DMS114 treated with DMSO at 0.1 percent for 48 hours (cell line): ENCODE data around the gene POFUT1.
"Not testable (repeated sequence)": the region's sequence is repeated elsewhere in the genome, so short reads cannot be mapped to it uniquely, and the experiment has no call there.

Experiments used
- DNase-seq: peaks from one replicate; lab custom pipeline; 2025; ENCODE audit not compliant: unreplicated experiment; lab: John Stamatoyannopoulos, UW

The POFUT1 gene

GRCh38 chr20:32271620-32272019 lies 63.9 kb downstream of the POFUT1 start:
- no peak for DNase-seq

GRCh38 chr20:32274359-32274758 lies 66.7 kb downstream of the POFUT1 start:
- no peak for DNase-seq

DNA sequence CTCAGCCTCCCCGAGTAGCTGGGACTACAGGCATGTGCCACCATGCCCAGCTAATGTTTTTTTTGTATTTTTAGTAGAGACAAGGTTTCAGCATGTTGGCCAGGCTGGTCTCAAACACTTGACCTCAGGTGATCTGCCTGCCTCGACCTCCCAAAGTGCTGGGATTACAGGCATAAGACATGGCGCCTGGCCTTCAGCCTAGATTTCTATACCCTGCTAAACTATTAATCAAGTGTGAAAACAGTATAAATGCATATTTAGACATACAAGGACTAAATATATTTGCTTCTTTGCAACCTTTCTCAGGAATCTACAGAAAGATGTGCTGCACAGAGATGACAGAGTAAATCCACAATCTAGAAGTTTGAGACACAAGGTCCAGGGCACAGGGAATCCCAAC lies 67.5 kb downstream of the POFUT1 start:
- not testable (repeated sequence) for DNase-seq

DNA sequence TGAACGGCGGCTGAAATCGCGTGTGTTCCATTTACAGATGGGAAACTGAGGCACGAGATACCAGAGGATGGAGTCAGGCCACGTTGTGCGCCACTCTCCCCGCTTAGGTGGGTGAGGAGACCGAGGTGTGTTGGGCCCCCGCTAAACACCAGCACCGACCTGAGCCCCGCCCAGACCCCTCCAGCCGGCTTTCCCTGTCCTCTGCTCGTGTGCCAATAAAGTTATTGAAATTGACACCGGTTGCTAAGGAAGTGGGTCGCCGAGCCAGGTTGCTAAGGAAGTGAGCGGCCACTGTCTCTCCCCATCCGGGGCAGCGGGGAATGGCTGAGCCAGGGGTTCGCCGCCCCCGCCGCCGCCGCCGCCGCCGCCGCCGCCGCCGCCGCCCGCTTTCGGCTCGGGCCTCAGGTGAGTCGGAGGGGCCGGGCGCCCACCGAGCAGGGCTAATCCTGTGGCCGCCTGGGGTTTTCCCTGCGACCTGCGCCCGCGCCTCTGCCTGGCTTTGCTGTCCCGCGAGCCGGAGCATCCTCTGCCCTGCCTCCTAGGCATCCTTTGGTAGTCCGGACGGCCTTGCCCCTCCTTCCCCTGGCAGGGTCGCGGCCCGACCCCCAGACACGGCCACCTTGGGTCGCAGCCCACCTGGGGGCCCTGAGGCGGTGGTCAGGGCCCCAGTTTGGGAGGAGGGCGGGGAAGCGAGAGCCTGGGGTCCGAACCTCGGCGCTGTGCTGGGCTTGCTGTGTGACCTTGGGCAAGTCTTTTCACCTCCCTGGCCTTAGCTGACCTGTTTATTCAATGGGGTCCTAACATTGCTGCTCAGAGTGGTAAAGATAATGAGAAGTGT lies 69.9 kb downstream of the POFUT1 start, which contains the start of gene KIF3B:
KIF3B (plus strand) TSS at position 291 of the 838 bp plus-strand sequence. CDS start 32,127 bp downstream, outside the sequence.
- peak; percentile 80 for DNase-seq

DNA sequence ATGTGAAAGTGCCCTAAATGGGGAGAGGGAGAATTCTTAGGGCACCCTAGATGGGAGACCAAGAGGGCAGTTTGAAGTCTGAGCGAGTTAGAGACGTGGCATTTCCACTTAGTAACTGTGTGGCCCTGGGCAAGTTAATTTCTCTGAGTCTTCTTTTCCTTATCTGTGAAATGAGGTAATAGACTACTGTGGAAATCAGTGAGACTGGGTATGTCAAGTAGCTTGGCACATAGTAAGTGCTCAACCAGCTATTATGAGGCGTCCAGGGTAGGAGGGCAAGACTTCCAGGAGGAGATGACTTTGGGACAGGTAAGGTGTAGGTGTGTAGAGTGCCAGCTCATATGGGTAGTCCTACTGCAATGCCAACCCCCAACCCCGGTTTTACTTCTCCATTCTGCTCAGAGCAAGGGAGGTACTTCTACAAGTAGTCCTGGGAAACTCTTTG lies 70.5 kb downstream of the POFUT1 start:
- DNase-seq, result no peak

DNA sequence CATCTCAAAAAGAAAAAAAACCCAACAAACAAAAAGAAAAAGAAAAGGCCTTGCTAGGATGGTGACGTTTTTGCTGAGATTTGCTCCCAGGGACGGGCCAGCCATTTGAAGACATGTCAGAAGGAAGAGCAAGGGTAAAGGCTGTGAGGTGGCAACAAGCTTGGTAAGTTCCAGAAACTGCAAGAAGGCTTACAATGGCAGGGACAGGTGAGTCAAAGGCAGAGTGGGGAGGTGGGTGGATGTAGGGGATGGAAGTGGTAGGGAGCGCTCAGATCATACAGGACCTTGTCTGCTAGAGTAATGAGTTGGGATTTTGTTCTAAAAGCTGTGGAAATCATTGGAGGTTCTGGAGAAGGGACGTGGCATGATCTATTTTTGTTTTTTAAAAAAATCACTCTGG lies 74.0 kb downstream of the POFUT1 start:
- DNase-seq, result no peak

DNA sequence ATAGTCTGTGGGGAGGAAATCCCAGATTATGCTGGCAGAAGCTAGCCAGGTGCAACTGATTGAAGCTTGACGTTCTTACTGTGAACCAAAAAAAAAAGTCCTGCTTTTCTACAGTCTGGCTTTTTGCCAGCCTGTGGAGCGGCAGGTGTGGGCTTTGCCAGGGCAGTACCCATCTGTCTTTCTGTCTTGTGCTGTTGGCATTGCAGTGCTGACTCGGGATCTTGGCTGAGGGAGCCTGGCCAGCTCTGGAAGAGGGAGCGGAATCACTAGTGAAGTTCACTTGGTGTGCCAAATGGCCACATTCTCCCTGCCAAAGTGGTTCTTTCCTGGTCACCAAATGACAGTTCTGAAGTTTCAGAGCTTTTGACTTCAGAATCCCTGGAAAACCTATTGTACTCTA lies 74.8 kb downstream of the POFUT1 start:
- DNase-seq, result no peak

DNA sequence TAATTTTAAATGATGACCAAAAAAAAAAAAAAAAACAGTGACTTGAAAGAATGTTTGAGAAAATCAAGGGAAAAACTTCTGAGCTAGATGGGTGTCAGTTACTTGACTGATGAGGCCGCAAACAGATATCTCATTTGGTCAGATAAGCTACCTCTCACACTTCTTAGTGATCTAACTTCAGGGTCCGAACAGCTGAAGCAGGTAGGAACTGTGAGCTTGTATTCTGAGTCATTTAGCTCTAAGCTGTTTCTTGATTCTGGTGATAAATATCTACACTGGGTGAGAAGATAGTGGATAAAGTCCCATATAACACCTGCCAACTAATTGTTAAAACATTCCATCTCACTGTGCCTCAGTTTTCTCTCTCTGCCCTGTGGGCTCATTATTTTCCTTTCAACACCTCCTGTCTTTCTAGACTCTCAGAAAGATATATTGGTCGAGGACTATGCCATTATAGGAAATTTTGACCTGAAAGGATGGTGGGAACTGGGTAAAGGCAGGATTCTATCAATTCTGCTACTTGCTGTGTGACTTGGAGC lies 77.5 kb downstream of the POFUT1 start:
- no peak for DNase-seq

DNA sequence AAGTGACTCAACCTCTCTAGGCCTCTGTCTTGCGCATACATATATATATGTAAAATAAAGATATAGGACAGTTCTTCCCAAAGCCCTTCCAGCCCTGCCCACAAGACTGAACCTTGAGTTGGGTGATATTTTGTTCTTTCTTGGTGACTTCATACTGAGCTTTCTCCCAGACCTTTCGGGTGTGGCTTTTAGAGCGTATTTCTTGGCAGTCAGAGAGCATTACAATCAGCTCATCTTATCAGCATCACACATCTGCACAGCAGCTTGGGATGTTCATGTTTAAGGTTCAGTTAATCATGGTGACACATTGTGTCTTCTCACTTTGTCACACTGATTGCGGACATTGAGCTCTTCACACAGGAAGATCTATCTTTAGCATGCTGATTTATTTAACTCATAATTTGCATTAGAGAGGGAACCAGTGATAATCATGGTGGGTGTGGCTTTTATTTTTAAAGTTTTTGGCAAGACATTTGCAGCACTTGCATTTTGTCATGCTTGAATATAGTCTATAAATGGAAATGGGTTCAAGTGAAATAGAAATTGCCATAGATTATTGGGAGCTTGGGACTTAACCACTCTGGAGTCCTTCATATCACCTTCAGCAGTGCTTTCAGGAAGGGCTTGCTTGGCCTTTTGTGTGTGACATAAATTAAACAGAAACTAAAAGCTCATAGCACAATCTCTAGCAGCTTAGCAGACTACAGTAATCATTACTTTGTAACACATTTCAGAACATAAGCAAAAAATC lies 78.1 kb downstream of the POFUT1 start:
- DNase-seq, result no peak

- no peak for DNase-seq
These were observed 79.6 kb downstream of the POFUT1 start for GRCh38 chr20:32287231-32287638.
